Activated T-cell treated with anti-CD3 and anti-CD28 coated beads, Interleukin-2, amount 50 U/mL, for 1 hour (primary cell): ENCODE results near the gene ZBTB20.

Experiments
- DNase-seq: peaks from one replicate; pipeline ENCODE4 v3.0.0-alpha.2; 2020

ZBTB20 gene

DNA sequence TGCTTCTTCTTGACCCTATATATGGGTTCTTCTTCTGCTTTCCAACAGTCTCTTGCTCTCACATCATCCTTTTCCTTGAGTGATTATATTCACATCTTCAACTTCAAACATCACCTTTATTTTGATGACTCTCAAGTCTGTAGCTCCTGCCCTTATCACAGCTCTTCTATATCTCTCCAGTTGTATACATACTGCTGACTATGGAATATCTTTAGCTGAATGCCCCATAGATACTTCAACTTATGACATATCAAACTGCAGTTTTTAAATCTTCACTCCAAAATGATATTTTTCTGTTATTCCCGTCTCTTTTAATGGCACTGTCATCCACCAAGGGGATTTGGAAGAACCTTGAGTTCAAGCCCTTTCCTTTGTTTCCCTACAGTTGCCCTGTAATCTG, 139.1 kb downstream of the ZBTB20 start:
- DNase-seq, result no peak

DNA sequence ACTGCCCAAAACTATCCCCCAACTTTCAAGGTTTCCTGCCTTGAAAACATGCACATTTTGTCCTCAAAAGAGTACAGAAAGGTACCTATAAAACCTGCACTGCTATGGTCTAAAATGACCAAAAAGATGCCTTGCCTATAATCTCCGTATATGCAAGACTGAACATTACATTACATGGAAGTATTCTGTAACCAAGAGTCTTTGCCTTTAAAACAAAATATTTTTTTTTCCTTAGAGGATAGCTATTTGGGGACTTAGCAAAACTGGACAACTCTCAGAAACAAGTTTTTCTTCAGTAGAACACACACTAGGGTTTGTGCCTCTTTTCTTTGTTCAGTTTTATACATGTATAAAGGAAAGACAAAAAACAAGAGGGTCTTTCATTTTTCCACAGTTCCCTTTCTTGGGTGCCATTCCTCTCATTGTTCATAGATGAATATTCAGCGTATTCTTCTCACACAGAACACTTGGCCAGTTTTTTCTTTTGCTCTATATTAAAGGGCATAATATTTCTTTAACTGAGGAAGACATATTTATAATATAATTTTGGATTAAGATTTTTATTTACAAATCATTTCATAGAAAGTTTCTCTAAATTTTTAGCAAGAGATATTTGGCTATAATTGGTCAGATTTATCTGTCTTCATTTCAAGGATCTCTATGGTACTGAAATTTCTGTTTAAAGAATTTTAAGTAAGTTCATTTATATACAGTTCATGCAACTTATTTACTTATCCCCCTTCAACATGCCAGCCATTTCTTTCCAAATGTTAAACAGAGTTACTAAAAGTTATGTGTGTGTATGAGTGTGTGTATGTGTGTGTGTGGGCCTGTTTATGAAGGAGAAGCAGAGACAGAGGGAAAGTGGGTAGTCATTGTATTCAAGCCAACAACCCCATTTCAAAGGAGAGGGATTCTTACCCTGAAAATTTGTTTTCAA, 142.6 kb downstream of the ZBTB20 start:
- DNase-seq, result no peak

DNA sequence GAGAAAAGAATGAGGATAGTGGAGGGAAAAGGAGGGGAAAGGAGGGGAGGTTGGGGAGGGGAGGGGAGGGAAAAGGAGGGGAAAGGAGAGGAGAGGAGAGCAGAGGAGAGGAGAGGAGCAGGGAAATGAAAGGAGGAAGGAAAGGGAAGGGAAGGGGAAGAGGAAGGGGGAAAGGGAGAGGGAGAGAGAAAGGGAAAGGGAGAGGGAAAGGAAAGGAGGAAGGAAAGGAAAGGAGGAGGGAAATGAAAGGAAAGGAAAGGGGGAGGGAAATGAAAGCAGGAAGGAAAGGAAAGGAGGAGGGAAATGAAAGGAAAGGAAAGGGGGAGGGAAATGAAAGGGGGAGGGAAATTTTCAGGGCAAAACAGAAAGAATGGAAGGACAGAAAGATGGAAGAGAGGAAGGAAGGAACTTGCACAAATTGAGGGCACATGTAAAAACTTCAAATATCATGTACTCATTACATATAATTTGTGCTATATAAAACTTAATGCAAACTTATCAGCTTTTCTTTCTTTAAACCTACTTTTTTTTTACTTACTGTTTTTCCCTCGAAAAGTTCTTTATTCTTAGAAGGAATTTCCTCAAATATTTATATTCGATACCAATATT, 148.0 kb downstream of the ZBTB20 start:
- no peak for DNase-seq

DNA sequence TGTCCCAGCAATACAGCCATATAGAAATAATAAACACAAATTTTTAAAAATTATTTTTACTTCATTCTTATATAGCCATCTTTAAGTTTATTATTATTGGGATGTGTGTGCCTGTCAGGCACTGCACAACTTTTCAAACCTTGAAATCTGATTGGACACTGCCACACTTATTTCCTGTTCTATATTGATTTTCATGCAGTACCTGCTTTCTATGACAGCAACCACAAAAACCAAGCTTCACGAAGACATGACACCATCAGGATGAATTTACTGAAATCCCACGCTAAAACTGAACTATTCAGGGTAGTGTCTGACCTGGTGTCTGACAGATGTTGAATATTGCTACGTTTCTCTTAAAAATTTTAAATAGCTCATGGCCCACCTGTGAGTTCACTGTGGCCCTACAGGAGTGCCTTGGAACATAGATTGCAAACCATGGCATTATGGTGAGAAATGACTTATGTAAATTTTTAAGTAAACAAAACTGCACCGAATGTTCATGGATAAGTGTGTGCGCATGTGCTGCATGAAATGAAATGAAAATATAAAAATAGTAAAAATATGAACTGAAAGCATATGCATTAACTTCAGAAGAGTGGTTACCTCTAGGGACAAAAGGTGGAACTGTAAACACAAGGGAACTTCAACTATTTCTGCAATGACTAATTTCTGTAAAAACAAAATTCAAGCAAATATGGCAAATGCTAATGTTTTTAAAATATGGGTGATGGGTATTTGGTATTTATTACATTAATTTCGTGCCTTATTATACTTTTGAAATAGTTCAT, 152.3 kb downstream of the ZBTB20 start:
- DNase-seq, result no peak

GRCh38 chr3:114985776-114986175, 161.3 kb downstream of the ZBTB20 start:
- no peak for DNase-seq

GRCh38 chr3:114983248-114983647, 163.8 kb downstream of the ZBTB20 start:
- DNase-seq, result no peak

- no peak for DNase-seq
Observed at GRCh38 chr3:114974387-114974786, 172.7 kb downstream of the ZBTB20 start.

DNA sequence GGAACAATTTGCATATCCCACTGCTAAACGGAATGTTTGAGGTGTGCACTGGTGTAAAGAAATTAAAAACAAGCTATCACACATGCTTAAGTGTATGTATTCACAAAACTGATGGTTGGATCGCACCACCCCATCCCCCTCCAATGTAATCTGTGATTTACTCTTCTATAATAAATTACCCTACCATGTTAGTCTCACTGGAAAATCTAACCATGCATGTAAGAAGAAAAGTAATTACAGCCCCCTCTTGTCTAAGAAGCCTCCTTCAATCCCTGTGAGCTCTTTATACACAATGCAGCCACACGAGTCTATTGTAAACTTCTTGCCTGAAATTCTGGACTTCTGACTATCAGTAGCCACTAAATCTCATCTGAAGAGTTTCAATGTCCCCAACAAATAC, 173.6 kb downstream of the ZBTB20 start:
- DNase-seq, result no peak

- DNase-seq, result no peak
Observed at GRCh38 chr3:114967168-114967567, 179.9 kb downstream of the ZBTB20 start.

DNA sequence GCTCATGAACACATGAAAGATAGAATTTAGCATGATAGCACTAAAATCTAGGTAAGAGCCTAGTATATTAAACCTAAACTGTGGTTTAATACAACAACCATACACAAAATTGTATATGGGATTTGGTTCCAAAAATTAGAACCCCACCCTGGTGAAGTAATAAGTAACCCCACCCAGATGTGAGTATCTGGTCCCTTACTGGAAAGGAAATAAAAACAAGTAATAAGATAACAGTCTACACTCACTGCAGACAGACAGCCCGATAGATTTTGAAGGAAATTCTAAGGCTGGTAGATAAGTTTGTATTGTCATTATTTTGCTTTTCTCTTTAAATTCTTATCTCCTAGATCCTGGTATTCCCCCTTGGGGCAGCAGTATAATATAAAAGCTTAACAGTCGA, 184.9 kb downstream of the ZBTB20 start:
- DNase-seq, result no peak

GRCh38 chr3:114958930-114959329, 188.2 kb downstream of the ZBTB20 start:
- DNase-seq, result no peak

- no peak for DNase-seq
Observed at GRCh38 chr3:114953800-114954199, 193.3 kb downstream of the ZBTB20 start.

DNA sequence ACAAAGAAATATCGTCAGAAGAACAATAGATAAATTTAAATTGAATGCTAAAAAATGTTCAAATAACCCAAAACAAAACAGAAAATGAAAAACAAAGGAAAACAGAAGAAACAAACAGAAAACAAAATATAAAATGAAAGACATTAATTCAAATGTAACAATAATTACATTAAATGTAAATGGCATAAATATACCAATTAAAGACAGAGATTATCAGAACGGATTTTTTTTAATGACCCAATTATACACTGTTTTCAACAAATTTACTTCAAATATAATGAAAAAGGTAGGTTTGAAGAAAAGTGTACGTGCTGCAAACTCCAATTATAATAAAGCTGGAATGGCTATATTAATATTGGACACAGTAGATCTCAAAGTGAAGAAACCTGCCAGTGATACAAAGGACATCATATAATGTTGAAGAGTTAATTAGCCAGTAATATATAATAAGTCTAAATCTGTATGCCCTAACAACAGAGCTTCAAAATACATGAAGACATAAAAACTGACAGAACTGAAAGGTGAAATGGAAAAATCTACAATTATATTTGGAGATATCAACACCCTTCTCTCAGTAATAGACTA, 193.8 kb downstream of the ZBTB20 start:
- no peak for DNase-seq

DNA sequence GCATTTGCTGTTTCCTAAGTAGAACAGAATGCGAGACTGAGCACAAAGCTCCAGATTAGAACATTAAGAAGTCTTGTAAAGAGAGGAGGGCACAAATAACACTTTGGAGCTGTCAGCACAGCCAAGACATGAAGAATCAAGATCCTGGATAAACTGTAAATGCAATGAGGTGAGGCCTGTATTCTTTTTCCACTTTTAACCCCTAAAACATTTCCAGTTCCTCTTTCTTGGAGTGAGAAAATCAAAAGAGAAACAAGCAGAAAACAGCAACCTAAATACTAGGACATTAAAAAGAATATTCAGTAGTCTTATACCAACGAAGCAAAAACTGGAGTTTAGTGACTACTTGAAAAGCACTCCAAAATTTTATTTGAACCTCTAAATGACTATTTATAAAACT, 204.3 kb downstream of the ZBTB20 start:
- no peak for DNase-seq

GRCh38 chr3:114941626-114942309, 205.3 kb downstream of the ZBTB20 start:
- DNase-seq, result no peak

- DNase-seq, result no peak
Observed at GRCh38 chr3:114939920-114940319, 207.2 kb downstream of the ZBTB20 start.

GRCh38 chr3:114933407-114933806, 213.7 kb downstream of the ZBTB20 start:
- no peak for DNase-seq

GRCh38 chr3:114929971-114930732, 216.9 kb downstream of the ZBTB20 start:
- DNase-seq, result no peak

GRCh38 chr3:114928989-114929640, 218.0 kb downstream of the ZBTB20 start:
- DNase-seq, result no peak

- no peak for DNase-seq
Observed at GRCh38 chr3:114904633-114905032, 242.5 kb downstream of the ZBTB20 start.

- DNase-seq, result no peak
Observed at GRCh38 chr3:114903213-114903612, 243.9 kb downstream of the ZBTB20 start.
